ENCODE results near the gene SSNA1. TPM values are rescaled to one million over a fixed set of nuclear protein-coding genes. Genes with fewer than 3 reads are reported as not detected.

The SSNA1 gene
- total and polyA plus RNA-seq, 9 of the 15 experiments (the other 6 are each of a cell fraction or from before 2014, with no cell fraction given): 1.9 to 130 (median 57.1) TPM

GRCh38 chr9:137205126-137206069, 16.9 kb downstream of the SSNA1 start, which contains the start of the genes NDOR1 and TMEM203 (continued):
- TF ChIP-seq ZKSCAN1 (IDR thresholded peaks at IDR 0.05; ENCODE audit: low read depth, low read length): 0 out of 2 replicates have a peak, but pooled peaks have one; percentile 34
- peak; percentile 98 for TF ChIP-seq ZBTB12 (CRISPR knock-in tag; IDR thresholded peaks at IDR 0.05)
- TF ChIP-seq KAT8 (IDR thresholded peaks at IDR 0.05; ENCODE audit: low read depth): 0 out of 2 replicates have a peak, but pooled peaks have one; percentile 44
- 0 out of 2 replicates have a peak, but pooled peaks have one; percentile 62 for TF ChIP-seq ZNF76 (CRISPR knock-in tag; IDR thresholded peaks at IDR 0.05; ENCODE audit: borderline replicate concordance)
- TF ChIP-seq DIDO1 (tag; IDR thresholded peaks at IDR 0.05; ENCODE audit: low read depth): peak; percentile 85
- peak; percentile 54; the same call in 1 of the 2 replicates for TF ChIP-seq VEZF1 (CRISPR knock-in tag; IDR thresholded peaks at IDR 0.05)
- TF ChIP-seq RBM17 (IDR thresholded peaks at IDR 0.05; ENCODE audit: borderline replicate concordance, low read depth, low read length): no peak
- peak; percentile 57 for TF ChIP-seq POLR2B (IDR thresholded peaks at IDR 0.05; ENCODE audit: low read depth, partially characterized antibody)
- TF ChIP-seq ZNF121 (CRISPR knock-in tag; conservative IDR thresholded peaks at IDR 0.05): no peak
- TF ChIP-seq ZNF395 (CRISPR knock-in tag; IDR thresholded peaks at IDR 0.05): peak; percentile 80; the same call in 1 of the 2 replicates
- no peak; the same call in 1 of the 2 replicates for TF ChIP-seq HNRNPL (IDR thresholded peaks at IDR 0.05; ENCODE audit: low read depth, low read length)
- TF ChIP-seq POU5F1 (IDR thresholded peaks at IDR 0.05; ENCODE audit: borderline replicate concordance, low read depth, low read length, partially characterized antibody): peak; percentile 35
- TF ChIP-seq SFPQ (IDR thresholded peaks at IDR 0.05; ENCODE audit: low read depth, low read length): no peak
- no peak for TF ChIP-seq FOXO4 (CRISPR knock-in tag; IDR thresholded peaks at IDR 0.05)
- TF ChIP-seq SIX5 (IDR thresholded peaks at IDR 0.05; ENCODE audit: borderline replicate concordance in 1 of 2, insufficient read depth in 1 of 2, low read depth in 1 of 2, low read length in 2 of 2): peak; percentile 31 to 40; a peak in 2 of 4 replicates
